ENCODE results near the gene ZNF205.

DNA sequence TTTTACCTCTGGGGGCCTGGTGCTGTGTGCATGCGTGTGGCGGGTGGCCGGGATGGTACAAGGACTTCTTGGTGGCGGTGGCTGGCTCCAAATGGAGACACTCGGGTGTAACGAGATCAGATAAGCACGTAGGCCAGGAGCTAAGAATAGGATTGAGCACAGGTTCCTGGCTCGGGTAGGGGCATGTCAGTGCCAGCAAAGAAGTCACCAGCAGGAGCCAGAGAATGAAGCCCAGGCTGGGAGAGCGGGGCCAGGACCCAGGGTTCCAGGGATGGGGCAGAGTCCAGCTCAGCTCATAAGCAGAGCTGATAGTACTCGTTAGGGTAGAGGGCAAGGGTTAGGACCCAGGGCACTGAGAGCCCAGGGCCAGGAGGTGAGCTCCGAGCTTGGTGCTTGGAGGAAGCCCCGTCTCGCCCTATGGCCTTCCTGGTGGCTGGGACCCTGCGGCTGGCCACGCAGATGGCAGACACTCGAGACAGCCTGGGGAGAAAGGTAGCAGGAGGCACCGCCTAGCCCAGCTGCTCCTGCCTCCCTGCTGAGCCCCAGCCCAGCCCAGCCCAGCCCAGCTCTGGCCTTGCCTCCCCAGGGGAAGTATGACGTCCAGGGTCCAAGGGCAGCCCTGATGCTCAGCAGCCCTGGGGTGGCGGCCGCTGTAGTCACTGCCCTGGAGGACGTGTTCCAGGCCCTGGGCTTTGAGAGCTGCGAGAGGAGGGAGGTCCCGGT is 31.4 kb downstream of the ZNF205 start:
- TF ChIP-seq, protein P1, sequence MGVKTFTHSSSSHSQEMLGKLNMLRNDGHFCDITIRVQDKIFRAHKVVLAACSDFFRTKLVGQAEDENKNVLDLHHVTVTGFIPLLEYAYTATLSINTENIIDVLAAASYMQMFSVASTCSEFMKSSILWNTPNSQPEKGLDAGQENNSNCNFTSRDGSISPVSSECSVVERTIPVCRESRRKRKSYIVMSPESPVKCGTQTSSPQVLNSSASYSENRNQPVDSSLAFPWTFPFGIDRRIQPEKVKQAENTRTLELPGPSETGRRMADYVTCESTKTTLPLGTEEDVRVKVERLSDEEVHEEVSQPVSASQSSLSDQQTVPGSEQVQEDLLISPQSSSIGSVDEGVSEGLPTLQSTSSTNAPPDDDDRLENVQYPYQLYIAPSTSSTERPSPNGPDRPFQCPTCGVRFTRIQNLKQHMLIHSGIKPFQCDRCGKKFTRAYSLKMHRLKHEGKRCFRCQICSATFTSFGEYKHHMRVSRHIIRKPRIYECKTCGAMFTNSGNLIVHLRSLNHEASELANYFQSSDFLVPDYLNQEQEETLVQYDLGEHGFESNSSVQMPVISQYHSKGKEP (tag by site-specific recombination; IDR thresholded peaks at IDR 0.05), result no peak
- no peak for TF ChIP-seq CTCF (tag by site-specific recombination; IDR thresholded peaks at IDR 0.05)
